GM12878 (cell line): ENCODE results near the gene MGLL. TPM values are rescaled to one million over a fixed set of nuclear protein-coding genes. Genes with fewer than 3 reads are reported as not detected.

Experiments used
- ATAC-seq: fragments of 200-7000 bp; cut with Tn5 transposase; 3 replicates; pipeline ENCODE4 v1.9.1; 2020; ENCODE audit warnings: mild to moderate bottlenecking, moderate library complexity
- BruUV-seq: library from RNA; stranded (reverse); fragments of 400-500 nt; replicated peaks from 2 replicates; lab custom pipeline; 2021; lab: Mats Ljungman, UMichigan
- CTCF ChIA-PET: fragments of 300-600 bp; sonication (Branson Sonifier 250); formaldehyde crosslinking; extraction: SDS; loops from one replicate; lab custom pipeline; 2021; ENCODE audit warnings: inconsistent platforms; lab: Yijun Ruan, JAX
- POLR2A ChIA-PET: fragments of 350-600 bp; formaldehyde crosslinking; extraction: SDS; loops from one replicate; lab custom pipeline; 2021; ENCODE audit warnings: inconsistent platforms; lab: Charles Lee
- RAD21 ChIA-PET: fragments of 300-600 bp; sonication (Branson Sonifier 250); formaldehyde crosslinking; loops from one replicate; lab custom pipeline; 2023; ENCODE audit warnings: antibody characterized with exemption; ENCODE audit not compliant: unreplicated experiment; lab: Charles Lee
- SMC1A ChIA-PET: fragments of 300-600 bp; sonication (Branson Sonifier 250); formaldehyde crosslinking; loops from one replicate; lab custom pipeline; 2023; ENCODE audit not compliant: unreplicated experiment, uncharacterized antibody; lab: Charles Lee
- DNase-seq: peaks from one replicate; pipeline ENCODE4 v3.0.0-alpha.2; 2011; ENCODE audit warnings: low read depth, low spot score
- FAIRE-seq: peaks from 3 replicates; lab custom pipeline; 2011; peaks lifted over from hg19 to GRCh38; lab: Jason Lieb, UNC
- H2AFZ ChIP-seq: 2 replicates; pipeline ENCODE4 v1.6.0; 2011; ENCODE audit warnings: low read depth, low read length, control low read depth; ENCODE audit not compliant: control insufficient read depth
- H3K27ac ChIP-seq: 2 replicates; pipeline ENCODE4 v1.5.1; 2011; ENCODE audit warnings: control low read depth; ENCODE audit not compliant: control insufficient read depth, insufficient read depth
- H3K27me3 ChIP-seq, 2 experiments: replicated peaks in 1 of 2; 2 replicates each; pipeline versions ENCODE4 v1.6.0 to v1.6.1; 2011; ENCODE audit warnings: low read length in 1 of 2; ENCODE audit not compliant: control insufficient read depth in 2 of 2, insufficient read depth in 2 of 2
- H3K36me3 ChIP-seq, 2 experiments: 2 replicates each; pipeline ENCODE4 v1.5.1; 2011; ENCODE audit warnings: low read length in 1 of 2; ENCODE audit not compliant: control insufficient read depth in 2 of 2, insufficient read depth in 2 of 2
- H3K4me1 ChIP-seq: 2 replicates; pipeline ENCODE4 v1.6.1; 2011; ENCODE audit warnings: mild to moderate bottlenecking, low read length, moderate library complexity, mixed read lengths; ENCODE audit not compliant: control insufficient read depth, insufficient read depth
- H3K4me2 ChIP-seq: 2 replicates; pipeline ENCODE4 v1.6.0; 2011; ENCODE audit warnings: control low read depth; ENCODE audit not compliant: control insufficient read depth, insufficient read depth
- H3K4me3 ChIP-seq: fragments of 200-600 bp; sonication (generic); 2 replicates; pipeline ENCODE4 v1.5.1; 2016
- H3K79me2 ChIP-seq: 2 replicates; pipeline ENCODE4 v1.6.0; 2011; ENCODE audit warnings: low read length; ENCODE audit not compliant: control insufficient read depth, insufficient read depth
- H3K9ac ChIP-seq: 2 replicates; pipeline ENCODE4 v1.8.0; 2011; ENCODE audit warnings: low read length, control low read depth, mixed read lengths; ENCODE audit not compliant: control insufficient read depth, insufficient read depth
- H3K9me3 ChIP-seq: replicated peaks from 3 replicates; pipeline ENCODE4 v1.5.1; 2011; ENCODE audit warnings: mild to moderate bottlenecking, low read length; ENCODE audit not compliant: control insufficient read depth, insufficient read depth
- H4K20me1 ChIP-seq: 2 replicates; pipeline ENCODE4 v1.6.0; 2011; ENCODE audit not compliant: control insufficient read depth, insufficient read depth
- ATF7 ChIP-seq: fragments of 450-650 bp; IDR thresholded peaks from 2 replicates; pipeline ENCODE4 v1.6.1; 2016; ENCODE audit warnings: low read depth, mild to moderate bottlenecking
- BHLHE40 ChIP-seq, 2 experiments: fragments of 450-650 bp in 1 of 2; IDR thresholded peaks; 2 replicates each; pipeline ENCODE4 v1.6.1; 2011 to 2017; ENCODE audit warnings: low read depth in 2 of 2, borderline replicate concordance in 1 of 2, improper control_type of control experiment in 1 of 2, low read length in 1 of 2, mild to moderate bottlenecking in 1 of 2
- CBX5 ChIP-seq: sonication (generic); IDR thresholded peaks from 2 replicates; pipeline ENCODE4 v1.6.1; 2016; ENCODE audit warnings: low read depth, moderate library complexity, mild to moderate bottlenecking, inconsistent platforms
- CTCF ChIP-seq, 3 experiments: IDR thresholded peaks in 2 of 3; conservative IDR thresholded peaks in 1 of 3; 2 replicates each; pipeline ENCODE4 v1.5.1; 2011; ENCODE audit warnings: low read depth in 3 of 3, low read length in 3 of 3, mild to moderate bottlenecking in 3 of 3, control low read depth in 2 of 3, moderate library complexity in 2 of 3, inconsistent platforms in 1 of 3, mixed read lengths in 1 of 3; ENCODE audit not compliant: control insufficient read depth in 2 of 3, insufficient read depth in 1 of 3; ENCODE audit errors: extremely low read depth in 1 of 3
- DPF2 ChIP-seq: fragments of 450-650 bp; IDR thresholded peaks from 2 replicates; pipeline ENCODE4 v1.6.1; 2017; ENCODE audit warnings: mild to moderate bottlenecking
- FOXK2 ChIP-seq: fragments of 450-650 bp; IDR thresholded peaks from 2 replicates; pipeline ENCODE4 v1.6.1; 2017; ENCODE audit warnings: mild to moderate bottlenecking, moderate library complexity
- IKZF1 ChIP-seq: fragments of 450-650 bp; conservative IDR thresholded peaks from 2 replicates; pipeline ENCODE4 v1.6.1; 2017; ENCODE audit warnings: antibody characterized with exemption, mild to moderate bottlenecking
- MTA2 ChIP-seq: fragments of 450-650 bp; IDR thresholded peaks from 2 replicates; pipeline ENCODE4 v1.6.1; 2016; ENCODE audit warnings: low read depth, mild to moderate bottlenecking, moderate library complexity
- POLR2A ChIP-seq: IDR thresholded peaks from 2 replicates; pipeline ENCODE4 v1.6.1; 2011; ENCODE audit warnings: low read depth, mild to moderate bottlenecking, low read length
- RAD21 ChIP-seq: IDR thresholded peaks from 2 replicates; pipeline ENCODE4 v1.6.1; 2011; ENCODE audit warnings: mild to moderate bottlenecking, low read depth, low read length, moderate library complexity; ENCODE audit not compliant: insufficient read depth
- SPI1 ChIP-seq: IDR thresholded peaks from 2 replicates; pipeline ENCODE4 v1.6.1; 2011; ENCODE audit warnings: low read depth, mild to moderate bottlenecking, low read length, moderate library complexity, borderline replicate concordance; ENCODE audit not compliant: insufficient read depth
- ZNF24 ChIP-seq: fragments of 450-650 bp; IDR thresholded peaks from 2 replicates; pipeline ENCODE4 v1.6.1; 2017; ENCODE audit warnings: antibody characterized with exemption, mild to moderate bottlenecking
- ZNF592 ChIP-seq: fragments of 450-650 bp; IDR thresholded peaks from 2 replicates; pipeline ENCODE4 v1.6.1; 2017; ENCODE audit warnings: mild to moderate bottlenecking, moderate library complexity
- WGBS: methylation state at CpG from one replicate; pipeline ENCODE4 v1.1.6; 2016; ENCODE audit warnings: low lambda C conversion rate; ENCODE audit not compliant: insufficient replicate concordance, insufficient coverage; ENCODE audit errors: missing lambda C conversion rate; 5-methylcytosine and 5-hydroxymethylcytosine counted together
- in situ Hi-C: fragments of 300-500 bp; cut with MboI; formaldehyde crosslinking; loops from 9 replicates; pipeline ENCODE4 v1.14.3; 2018; ENCODE audit warnings: mixed read lengths
- intact Hi-C: fragments of 100-400 bp; cut with micrococcal nuclease; formaldehyde crosslinking; loops from one replicate; pipeline ENCODE4 v1.14.2; 2022; ENCODE audit not compliant: unreplicated experiment
- polyA plus RNA-seq, 11 experiments: library from polyadenylated mRNA; depleted of rRNA in 4 of 11; unstranded in 6 of 11; stranded (reverse) in 5 of 11; fragments of >200 nt; fragmentation: Nextera tagmentation in 4 of 11; fragmentation: Illumina TruSeq in 1 of 11; extraction: Ambion mirVana in 4 of 11; extraction: Trizol in 1 of 11; gene quantifications; 1 replicate in 1 of 11; 2 replicates in 10 of 11; pipeline versions ENCODE4 v1.2.1 to v1.2.3, GENCODE V29; 2011 to 2016; ENCODE audit warnings: inconsistent platforms in 2 of 11, missing spikeins in 2 of 11, low read depth in 1 of 11
- total RNA-seq, 4 experiments: library from RNA; depleted of rRNA in 3 of 4; stranded (reverse); fragments of >200 nt in 3 of 4; fragmentation: Illumina TruSeq in 1 of 4; extraction: Trizol in 1 of 4; gene quantifications; 2 replicates each; pipeline versions ENCODE4 v1.2.1 to v1.2.3, GENCODE V29; 2013 to 2021
- TF ChIP-seq, protein P1 (sequence below): fragments of 450-650 bp; IDR thresholded peaks from 2 replicates; pipeline ENCODE4 v1.6.1; 2017; ENCODE audit warnings: mild to moderate bottlenecking, low read depth, inconsistent platforms; ENCODE audit not compliant: poor library complexity, severe bottlenecking

Gene MGLL
- total and polyA plus RNA-seq, 10 of the 15 experiments (the other 5 are each of a cell fraction or from before 2014, with no cell fraction given): 44.9 to 177 (median 72.9) TPM

- Histone ChIP-seq H3K4me2 (peak overlapping the region; percentile 67), H3K9ac (peak overlapping the region; percentile 82; the same call in 1 of the 2 replicates), H3K36me3 (peaks cover 7 to 16% of the 10 kb centered on the region in 2 experiments; a peak in 3 of 4 replicates), H4K20me1 (no peaks in the 10 kb centered on the region), H3K4me3 (peak overlapping the region; percentile 95), H3K9me3 (no peaks in the 10 kb centered on the region; the same call in 2 of the 3 replicates), H2AFZ (no peak overlapping the region; the same call in none of the 2 replicates), H3K79me2 (peaks cover 29% of the 10 kb centered on the region), H3K4me1 (peaks cover 7% of the 10 kb centered on the region), H3K27ac (peak overlapping the region; percentile 28), H3K27me3 (no peaks in the 10 kb centered on the region)
- WGBS: 40% methylated on average over 9 of the region's 9 CpGs
- no TSS peak for BruUV-seq
- intact Hi-C loops (loop anchor here (2.0 to 5.0 kb wide), 3 partner anchors 66 to 228 kb away; partner anchors contain the start of gene TPRA1), in situ Hi-C loops (no loop called here)
- ChIA-PET CTCF (interaction anchor here (0.8 to 7.8 kb wide), 11 partner anchors 11 to 313 kb away, joined by 4 to 73 read pairs (median 12); no protein-coding TSS in a partner anchor), RAD21 (interaction anchor here (1.0 to 6.2 kb wide), 11 partner anchors 9 to 84 kb away, joined by 3 to 91 read pairs (median 10); no protein-coding TSS in a partner anchor), POLR2A (interaction anchor here (0.6 to 5.2 kb wide), 14 partner anchors 9 to 85 kb away, joined by 3 to 55 read pairs (median 9); no protein-coding TSS in a partner anchor), SMC1A (interaction anchor here (0.7 to 11.5 kb wide), 20 partner anchors 8 to 171 kb away, joined by 3 to 116 read pairs (median 8); no protein-coding TSS in a partner anchor)
- FAIRE-seq (no peak), DNase-seq (peak; percentile 41), ATAC-seq (peak; percentile 67)
- TF ChIP-seq ATF7 (peak; percentile 36; the same call in 1 of the 2 replicates), CBX5 (no peak), FOXK2 (no peak), POLR2A (no peak), SPI1 (peak; percentile 63; the same call in 1 of the 2 replicates), RAD21 (peak; percentile 6; the same call in 1 of the 2 replicates), IKZF1 (peak; percentile 8; the same call in 1 of the 2 replicates), DPF2 (0 out of 2 replicates have a peak, but pooled peaks have one; percentile 23), BHLHE40 (IDR thresholded peaks at IDR 0.05; ENCODE audit: borderline replicate concordance in 1 of 2, low read depth in 2 of 2, low read length in 1 of 2) (peak; percentile 50; a peak in 2 of 4 replicates), ZNF24 (peak; percentile 65; the same call in 1 of the 2 replicates), ZNF592 (no peak), MTA2 (peak; percentile 66), CTCF (IDR thresholded peaks at IDR 0.05 in 2 of 3, conservative IDR thresholded peaks at IDR 0.05 in 1 of 3; ENCODE audit: control insufficient read depth in 2 of 3, extremely low read depth in 1 of 3, insufficient read depth in 1 of 3, low read depth in 3 of 3, low read length in 3 of 3) (peak in 2 of 3 experiments; percentile 15 to 25; a peak in 2 of 6 replicates)
- TF ChIP-seq, protein P1, sequence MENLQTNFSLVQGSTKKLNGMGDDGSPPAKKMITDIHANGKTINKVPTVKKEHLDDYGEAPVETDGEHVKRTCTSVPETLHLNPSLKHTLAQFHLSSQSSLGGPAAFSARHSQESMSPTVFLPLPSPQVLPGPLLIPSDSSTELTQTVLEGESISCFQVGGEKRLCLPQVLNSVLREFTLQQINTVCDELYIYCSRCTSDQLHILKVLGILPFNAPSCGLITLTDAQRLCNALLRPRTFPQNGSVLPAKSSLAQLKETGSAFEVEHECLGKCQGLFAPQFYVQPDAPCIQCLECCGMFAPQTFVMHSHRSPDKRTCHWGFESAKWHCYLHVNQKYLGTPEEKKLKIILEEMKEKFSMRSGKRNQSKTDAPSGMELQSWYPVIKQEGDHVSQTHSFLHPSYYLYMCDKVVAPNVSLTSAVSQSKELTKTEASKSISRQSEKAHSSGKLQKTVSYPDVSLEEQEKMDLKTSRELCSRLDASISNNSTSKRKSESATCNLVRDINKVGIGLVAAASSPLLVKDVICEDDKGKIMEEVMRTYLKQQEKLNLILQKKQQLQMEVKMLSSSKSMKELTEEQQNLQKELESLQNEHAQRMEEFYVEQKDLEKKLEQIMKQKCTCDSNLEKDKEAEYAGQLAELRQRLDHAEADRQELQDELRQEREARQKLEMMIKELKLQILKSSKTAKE: peak; percentile 33
Measured at GRCh38 chr3:127820221-127820825, 2.0 kb downstream of the MGLL start.
